HTR-8/SVneo (cell line): Measurements from ENCODE around the gene ITGA11.

Source experiments
- DNase-seq: peaks from one replicate; pipeline ENCODE4 v3.0.0; 2011; ENCODE audit warnings: low spot score, mixed read lengths; ENCODE audit not compliant: insufficient read length
- FAIRE-seq: peaks from 2 replicates; lab custom pipeline; 2011; peaks lifted over from hg19 to GRCh38; lab: Jason Lieb, UNC

The ITGA11 gene

DNA sequence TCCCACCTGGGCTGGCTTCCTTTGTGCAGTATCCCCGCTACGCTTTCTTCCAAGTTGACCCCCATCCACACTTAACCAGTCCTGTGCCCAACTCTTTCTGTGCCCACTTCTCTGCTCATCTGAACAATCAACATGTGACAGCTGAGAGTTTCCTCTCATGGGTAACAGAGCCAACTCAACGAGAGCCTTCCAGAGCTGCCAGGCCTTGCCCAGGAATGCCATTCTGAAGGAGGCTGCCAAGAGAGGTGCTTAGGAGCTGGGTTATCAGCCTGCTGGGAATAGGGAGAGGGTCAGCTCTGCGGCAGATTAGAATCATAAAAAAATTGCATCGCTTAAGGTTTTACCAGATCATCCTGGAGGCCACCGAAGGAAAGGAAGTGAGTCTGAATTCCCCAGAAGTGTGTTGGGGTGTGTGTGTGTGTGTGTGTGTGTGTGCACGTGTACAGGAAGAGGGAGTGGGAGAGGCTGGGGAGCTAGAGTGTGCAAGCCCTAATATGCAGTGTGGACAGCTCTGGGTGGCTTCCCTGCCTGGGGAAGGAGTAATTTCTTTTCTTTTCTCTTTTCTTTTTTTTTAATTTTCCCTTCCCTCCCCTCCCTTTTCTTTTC is 66.7 kb downstream of the ITGA11 start:
- FAIRE-seq = no peak
- DNase-seq = no peak

DNA sequence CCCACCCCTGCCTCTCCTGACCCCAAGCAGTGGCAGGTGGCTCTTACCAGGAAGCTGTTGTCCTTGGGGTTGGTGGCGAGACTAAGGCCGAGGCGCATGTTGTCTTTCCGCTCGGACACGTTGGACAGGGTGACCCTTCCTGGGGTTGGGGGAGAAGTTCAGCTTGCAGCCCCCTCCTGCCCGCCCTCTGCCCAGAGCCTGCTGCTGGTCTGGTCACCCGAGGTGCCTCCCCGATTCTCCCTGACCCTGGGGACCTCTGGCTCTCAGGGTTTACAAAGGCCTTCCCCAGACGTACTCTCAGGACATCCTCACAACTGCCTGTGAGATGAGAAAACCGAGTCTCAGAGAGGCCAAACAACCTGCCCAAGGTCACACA is 67.3 kb downstream of the ITGA11 start:
- DNase-seq (no peak), FAIRE-seq (no peak)

DNA sequence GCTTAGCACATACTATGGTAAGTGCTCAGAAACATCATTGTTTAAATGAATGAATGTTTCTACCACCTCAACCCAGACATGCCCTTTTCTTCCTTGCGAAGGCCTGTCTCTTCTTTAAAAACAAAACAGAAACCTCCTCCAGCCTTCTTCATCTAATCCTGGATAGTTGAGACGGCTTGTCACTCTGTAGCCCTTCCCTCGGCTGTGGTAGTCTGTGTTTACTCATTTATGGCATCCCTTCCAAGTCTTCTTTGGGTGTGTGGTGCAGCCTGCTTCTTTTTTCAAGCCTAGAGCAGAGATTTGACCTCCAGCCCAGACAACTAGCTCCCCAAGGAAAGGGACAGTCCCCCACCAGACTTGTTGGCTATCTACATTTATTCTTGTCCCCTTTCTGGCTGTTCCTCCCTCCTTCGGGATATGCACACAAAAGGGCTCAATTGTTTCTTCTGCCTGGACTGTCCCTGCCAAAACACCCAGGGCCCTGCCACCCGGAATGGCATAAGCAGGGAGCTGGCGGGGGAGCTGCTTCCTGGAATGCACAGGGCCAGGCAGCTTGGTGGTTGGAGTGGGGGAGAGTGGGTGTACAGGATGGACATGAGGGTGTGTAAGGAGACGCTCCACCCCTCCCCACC is 67.8 kb downstream of the ITGA11 start:
- no peak for FAIRE-seq
- no peak for DNase-seq

DNA sequence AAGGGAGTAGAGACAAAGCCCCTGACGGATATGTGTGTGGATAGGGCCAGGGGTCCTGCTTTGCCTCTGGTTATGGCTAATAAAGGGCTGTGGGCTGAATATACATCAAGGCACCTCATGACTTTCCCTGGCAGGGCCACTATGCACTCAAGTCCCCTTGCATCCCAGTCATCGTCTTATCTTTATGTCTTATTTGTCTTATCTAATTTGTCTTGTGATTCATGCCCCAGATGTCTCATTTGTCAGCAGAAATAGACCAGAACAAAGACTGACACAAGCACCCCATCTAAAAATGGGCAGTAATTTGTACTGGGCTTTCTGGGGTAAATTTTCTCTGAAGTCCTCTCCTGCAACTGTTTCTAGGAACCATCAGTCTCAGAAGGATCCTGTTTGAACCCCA is 68.6 kb downstream of the ITGA11 start:
- FAIRE-seq = no peak
- DNase-seq = no peak

DNA sequence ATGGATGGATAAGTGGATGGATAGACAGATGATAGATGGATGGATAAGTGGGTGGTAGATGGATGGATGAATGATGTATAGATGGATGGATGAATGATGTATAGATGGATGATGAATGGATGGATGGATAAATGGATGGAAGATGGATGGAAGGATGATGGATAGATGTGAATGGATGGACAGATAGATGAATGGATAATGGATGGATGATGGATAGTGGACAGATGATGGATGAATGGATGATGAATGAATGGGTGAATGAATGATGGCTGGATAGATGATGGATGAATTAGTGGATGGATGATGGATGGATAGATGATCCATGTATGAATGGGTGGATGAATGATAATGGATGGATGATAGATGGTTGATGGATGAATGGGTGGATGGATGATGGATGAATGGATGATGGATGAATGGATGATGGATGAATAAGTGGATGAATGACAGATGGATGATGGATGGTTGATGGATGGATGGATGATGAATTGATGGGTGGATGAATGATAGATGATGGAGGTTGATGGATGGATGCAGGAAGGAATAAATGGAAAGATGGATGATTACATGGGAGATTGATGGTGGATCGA is 69.3 kb downstream of the ITGA11 start:
- FAIRE-seq (peak; percentile 79), DNase-seq (no peak)

DNA sequence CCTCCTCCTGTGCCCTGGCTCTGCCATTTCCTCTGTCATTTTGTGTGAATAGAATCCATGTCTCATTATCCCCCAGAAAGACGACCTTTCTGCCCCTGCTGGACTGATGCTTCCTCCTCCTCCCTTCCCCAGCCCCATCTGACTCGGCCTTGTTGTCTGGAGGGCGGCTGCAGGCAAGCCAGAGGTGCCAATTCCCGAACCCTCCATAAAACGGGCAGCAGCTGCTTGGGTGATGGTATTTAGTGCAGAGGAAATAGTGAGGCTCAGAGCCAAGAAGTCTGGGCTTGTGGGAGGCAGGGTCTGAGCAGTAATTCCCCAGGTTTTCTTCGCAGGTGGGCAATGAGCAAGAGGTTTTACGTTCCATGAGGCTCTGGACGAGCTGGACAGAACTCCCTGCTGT is 71.2 kb downstream of the ITGA11 start:
- DNase-seq (no peak), FAIRE-seq (no peak)

DNA sequence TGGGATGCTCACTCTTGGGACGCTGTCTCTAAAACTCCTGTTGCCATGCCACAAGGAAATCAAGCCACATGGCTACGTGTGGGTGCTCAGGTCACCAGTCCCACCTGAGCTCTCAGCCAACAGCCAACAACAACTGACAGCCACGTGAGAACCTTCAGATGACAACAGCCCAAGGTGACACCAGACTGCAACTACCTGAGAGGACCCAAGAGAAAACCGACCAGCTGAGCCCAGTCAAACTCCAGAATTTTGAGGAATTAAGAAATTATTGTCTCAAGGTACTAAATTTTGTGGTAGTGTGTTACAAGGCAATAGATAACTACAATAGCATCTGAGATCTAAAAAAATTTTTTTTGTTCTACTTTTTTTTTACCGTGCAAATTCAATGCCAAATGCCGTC is 75.2 kb downstream of the ITGA11 start:
- DNase-seq = no peak
- FAIRE-seq = no peak

DNA sequence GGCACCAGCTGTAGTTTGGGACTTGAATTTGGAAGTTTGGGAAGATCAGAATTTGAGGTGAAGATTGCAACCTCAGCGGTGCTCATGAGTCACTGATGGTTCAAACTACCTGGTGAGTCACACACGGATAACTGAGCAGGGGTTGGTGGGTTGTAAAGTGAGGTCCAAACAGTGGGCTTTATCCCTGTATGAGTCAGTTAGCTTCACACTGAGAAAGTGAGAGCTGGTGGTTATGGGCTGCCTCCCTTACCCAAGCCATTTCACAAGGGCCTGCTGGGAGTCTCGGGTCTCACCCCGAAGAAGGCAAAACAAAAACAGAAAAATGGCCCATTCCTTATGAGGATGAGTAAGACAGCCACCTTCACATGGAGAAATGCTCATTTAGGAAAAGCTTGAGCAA is 77.0 kb downstream of the ITGA11 start:
- peak; percentile 78 for DNase-seq
- FAIRE-seq = peak; percentile 86

DNA sequence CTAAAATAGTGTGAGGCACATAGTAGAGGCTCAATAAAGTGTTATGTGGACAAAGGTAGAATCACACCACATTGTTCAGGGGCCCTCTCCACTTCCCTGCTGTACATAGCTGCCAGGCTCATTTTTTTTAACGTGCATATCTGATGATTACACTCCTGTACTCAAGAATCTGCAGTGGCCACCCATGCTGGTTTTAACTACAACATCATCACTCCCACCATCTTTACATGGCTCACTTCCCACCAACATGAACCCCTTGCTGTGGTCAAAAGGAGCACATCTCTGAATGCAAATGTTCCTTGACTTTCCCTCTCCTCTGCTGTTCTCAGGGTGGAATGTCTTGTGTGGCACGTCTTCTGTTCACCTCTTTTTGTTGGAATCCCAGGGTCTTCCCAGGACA is 77.7 kb downstream of the ITGA11 start:
- no peak for DNase-seq
- no peak for FAIRE-seq

DNA sequence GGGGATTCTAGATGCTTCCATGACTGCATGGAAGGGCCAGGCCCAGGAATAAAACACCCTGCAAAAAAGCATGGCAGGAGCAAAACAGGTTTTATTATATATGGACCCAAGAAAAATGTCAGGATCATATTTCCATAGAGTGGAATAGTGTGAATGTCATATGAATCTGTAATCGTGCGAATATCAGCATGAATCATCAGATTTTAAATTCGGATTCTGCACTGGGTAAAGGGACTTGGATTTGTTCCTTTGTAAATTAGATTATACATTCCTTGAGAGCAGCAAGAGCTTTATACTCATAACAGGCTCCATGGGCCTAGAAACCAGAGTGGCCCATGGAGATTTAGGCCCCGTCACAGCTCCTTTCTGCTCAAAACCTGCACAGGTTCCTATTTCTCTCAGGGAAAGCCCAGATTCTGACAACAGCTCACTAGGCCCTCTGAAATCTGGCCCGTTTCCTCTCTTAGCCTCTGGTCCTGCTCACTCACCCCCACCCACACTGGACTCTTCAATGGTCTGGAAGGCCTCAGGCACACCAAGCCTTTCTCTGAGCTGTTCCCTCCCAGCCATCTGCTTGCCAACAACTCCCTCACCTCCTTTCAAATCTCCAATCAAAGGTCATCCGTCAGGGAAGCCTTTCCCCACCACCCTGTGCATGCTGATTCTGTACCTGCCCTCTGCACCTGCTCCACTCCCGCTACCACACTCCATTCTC is 78.4 kb downstream of the ITGA11 start:
- no peak for DNase-seq
- FAIRE-seq = no peak

DNA sequence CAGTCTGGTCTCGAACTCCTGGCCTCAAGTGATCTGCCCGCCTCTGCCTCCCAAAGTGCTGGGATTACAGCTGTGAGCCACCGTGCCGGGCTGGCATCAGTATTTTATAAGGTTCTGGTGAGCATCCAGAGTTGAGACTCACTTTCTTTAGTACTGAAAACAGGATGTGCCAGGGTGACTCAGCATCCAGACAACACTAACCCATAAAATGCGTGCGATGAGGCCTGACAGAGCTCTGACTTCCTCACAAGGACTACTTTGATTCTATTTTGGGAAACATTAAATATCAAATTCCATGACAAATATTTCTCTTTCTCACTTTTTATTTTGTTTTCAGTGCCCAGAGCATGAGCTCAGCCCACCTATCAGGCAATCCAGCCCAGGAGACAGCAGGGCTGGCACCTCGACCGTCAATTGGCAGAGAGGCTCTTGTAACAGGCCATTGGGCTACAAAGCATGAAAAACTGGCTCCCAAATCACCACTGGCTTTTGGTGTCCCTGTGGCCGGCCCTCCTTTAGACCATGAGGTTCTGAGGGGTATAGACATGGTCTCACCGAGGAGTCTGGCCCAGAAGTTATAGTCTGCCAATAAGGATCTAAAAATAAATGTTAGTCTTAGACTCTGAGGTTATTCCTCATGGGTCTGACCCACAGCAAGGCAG is 79.4 kb downstream of the ITGA11 start:
- DNase-seq = peak; percentile 85
- FAIRE-seq = peak; percentile 31

DNA sequence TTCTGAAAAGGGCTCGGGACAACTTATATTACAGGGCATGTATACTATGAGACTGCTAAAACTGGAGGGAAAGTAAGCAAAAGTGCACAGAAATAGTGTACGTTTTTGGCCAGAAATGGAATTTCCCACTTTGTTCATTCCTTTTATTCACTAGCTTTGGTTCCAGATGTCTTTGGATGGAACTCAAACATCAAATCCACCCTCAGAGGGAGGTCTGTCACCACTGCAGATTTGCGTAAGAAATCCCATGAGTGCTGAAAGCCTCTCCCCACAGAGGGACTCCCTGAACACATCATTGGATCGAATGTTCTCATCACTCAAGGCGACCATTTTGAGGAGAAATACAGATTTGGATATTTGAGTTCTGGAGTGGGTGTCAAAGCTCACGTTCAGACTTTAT is 82.8 kb downstream of the ITGA11 start:
- peak; percentile 48 for FAIRE-seq
- DNase-seq = no peak

DNA sequence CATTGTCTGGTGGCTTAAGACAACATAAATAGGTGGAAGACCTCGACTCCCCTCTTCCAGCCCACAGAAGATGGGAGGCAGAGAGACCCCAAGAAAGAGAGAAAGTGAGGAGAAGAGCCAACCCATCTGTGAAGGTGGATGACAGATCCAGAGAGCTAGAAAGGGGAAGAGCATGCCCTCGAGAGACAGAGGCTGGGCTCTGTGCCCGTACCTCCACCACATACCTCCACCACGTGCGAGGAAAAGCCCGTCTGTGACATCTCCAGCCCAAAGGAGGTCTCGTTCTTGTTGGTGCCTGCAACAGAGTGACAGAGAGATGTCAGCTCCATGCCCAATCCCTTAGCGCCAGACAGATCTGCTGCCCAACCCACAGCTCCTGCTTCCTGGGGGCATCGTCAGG is 83.4 kb downstream of the ITGA11 start:
- FAIRE-seq = no peak
- no peak for DNase-seq

DNA sequence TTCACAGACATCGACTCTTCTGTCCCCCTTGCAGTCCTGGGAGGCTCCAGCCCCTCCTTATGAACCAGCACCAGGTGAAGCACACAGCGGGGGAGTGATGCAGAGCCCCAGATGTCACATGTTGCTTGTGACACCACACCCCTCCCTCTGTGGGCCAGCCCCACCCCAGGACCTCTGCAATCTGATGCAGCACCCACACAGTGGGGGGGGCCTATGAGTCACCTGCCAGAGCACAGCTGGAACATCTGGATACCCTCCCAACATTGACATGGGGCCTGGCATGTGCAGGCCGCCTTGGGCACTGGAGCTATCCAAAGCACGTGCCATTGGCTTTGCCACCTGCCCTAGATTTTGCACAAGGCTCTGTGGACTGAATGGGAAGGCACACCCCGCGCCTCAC is 83.9 kb downstream of the ITGA11 start:
- DNase-seq (no peak), FAIRE-seq (no peak)

DNA sequence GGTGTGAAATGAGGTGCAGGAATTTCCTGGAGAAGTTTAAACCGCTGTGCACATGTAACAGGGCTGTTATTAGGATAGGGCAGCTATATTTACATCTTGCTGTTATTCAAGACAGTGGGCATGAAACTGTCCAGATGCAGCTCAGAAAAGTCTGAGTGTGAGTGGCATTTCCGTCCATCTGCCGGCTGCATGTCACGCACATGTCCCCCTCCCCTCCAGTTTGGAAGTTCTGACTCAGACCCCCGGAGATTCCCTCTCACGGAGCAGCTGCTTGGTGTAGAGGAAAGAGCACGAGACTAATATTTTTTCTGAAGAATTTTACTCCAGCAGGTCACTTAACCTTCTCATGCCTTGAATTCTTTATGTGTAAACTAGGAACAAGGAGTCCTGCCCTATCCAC is 84.6 kb downstream of the ITGA11 start:
- FAIRE-seq = peak; percentile 99
- peak; percentile 87 for DNase-seq

DNA sequence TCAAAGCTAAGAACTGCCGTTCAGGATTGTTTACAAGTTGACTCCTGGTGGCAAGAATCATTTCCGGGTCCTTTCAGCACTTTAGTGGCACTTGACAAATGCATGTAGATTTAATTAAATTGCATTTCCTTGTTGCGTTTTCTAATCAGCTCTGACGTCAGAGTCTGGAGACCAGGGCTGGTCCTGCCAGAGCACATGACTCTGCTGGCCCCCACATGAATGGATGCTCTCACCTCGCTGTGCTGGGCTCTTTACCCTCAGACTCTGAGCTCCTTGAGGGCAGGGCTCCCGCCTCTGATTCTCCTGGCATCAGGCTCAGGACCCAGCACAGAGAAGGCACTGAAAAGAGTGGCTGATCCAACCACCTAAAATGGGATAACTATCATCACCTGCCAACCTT is 85.0 kb downstream of the ITGA11 start:
- DNase-seq (no peak), FAIRE-seq (no peak)

DNA sequence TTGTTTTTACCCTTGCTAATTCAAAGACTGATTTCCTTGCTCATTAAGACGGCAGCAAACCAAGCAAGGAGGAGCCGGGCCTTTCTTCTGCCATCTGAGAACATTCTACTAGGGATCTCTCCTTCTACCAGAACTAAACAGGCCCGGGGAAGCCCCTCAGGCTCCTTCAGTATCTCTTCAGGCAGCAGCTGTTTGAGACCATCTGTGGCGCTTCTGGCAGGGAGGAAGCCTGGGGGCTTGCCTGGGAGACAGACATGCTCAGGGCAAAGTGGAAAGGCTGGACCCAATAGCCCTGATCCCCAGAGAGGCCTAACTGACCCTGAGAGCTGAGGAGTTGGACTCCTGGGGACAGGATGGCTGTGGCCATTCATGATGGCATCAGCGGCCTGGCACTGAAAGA is 86.5 kb downstream of the ITGA11 start:
- FAIRE-seq = no peak
- DNase-seq = no peak

DNA sequence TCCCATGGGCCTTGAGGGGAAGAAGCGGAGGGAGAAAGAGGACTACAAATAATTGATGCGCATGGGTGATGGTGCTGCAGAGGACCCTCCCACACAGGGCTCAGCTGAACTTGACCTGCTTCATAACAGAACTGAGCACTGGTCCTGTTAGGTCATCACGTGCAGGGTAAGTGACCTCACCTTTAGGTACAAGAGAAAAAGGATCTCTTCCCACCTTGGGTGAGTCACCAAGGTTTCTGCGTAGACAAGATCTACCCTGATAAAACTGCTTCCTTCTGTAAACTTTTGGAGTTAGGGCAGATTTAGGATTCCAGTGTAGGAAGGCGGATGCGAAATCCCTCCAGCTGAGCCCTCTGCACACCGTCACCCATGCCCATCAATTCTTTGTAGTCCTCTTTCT is 87.4 kb downstream of the ITGA11 start:
- FAIRE-seq (peak; percentile 52), DNase-seq (no peak)

DNA sequence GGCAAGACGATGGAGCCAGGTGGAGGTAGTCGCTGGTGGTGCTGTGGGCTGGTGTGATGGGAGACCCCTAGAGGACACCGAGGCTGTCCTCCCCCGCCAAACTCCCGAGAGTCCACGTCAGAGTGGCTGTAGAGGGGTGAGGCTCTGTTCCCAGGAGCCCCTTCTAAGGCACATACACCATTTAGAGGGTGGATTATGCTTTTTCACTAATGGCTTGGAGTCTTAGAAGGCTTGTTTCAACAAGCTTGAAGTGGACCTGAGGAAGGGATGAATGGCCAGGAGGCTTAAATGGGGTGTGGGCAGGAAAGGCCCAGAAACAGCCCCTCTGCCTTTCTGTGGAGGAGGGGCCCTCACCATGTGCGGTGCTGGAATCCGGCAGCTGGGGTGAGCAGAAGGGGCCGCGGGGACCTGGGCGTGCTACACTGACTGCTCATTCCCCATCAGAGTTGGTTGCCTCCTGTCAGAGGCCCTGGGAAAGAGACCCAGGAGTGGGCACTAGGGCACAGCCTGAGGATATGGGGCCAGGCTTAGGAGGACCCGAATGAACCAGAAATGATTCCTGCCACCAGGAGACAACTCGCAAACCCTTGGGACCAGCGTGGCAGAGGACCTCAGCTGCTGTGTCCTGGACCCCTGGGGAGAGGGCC is 88.3 kb downstream of the ITGA11 start:
- FAIRE-seq = no peak
- no peak for DNase-seq
